Measurements from ENCODE around the gene SCN5A. TPM values are rescaled to one million over a fixed set of nuclear protein-coding genes. Genes with fewer than 3 reads are reported as not detected.

The SCN5A gene
- polyA plus RNA-seq, 1 of the 3 experiments (the other 2 are of a cell fraction), result 0.18 TPM

DNA sequence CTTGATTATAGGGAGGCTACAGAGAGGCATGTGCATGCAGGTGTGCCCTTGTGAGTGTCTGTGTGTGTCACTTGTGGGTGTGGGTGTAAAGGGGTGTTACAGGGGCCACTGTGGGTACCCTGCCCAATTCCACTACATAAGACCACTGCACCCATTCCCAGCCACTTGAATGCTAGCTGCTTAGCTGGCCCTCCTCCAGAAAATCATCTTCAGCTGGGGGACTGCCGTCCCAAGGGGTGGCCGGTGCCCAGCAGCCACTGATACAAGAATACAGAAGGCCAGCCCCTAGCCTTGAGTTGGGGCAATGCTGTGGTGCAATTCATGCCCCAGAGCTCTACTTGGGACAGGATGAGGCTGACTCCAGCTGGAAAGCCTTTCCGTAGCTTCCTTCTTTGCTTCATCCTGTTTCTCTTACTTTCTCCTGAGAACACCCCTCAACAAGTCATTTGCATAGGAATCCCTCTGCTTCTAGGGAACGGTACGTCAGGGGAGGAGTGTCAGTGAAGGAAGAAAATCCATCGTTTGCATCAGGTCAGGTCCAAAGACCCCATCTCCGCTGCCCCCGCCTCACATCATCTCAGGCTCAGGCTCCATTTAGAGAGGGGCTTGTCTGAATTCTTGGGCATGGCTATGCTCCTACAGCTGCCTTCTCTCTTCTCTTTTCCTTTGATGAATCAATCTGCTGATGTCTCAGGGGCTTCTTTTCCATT, 72.0 kb downstream of the SCN5A start (continued):
- TF ChIP-seq EP300 (IDR thresholded peaks at IDR 0.05; ENCODE audit: borderline replicate concordance in 1 of 2, low read depth in 1 of 2, low read length in 1 of 2) (no peak), RAD21 (IDR thresholded peaks at IDR 0.05; ENCODE audit: low read length) (no peak), RCOR1 (IDR thresholded peaks at IDR 0.05; ENCODE audit: low read length) (no peak), YY1 (IDR thresholded peaks at IDR 0.05; ENCODE audit: low read depth) (no peak), NFIC (IDR thresholded peaks at IDR 0.05; ENCODE audit: borderline replicate concordance) (no peak)

DNA sequence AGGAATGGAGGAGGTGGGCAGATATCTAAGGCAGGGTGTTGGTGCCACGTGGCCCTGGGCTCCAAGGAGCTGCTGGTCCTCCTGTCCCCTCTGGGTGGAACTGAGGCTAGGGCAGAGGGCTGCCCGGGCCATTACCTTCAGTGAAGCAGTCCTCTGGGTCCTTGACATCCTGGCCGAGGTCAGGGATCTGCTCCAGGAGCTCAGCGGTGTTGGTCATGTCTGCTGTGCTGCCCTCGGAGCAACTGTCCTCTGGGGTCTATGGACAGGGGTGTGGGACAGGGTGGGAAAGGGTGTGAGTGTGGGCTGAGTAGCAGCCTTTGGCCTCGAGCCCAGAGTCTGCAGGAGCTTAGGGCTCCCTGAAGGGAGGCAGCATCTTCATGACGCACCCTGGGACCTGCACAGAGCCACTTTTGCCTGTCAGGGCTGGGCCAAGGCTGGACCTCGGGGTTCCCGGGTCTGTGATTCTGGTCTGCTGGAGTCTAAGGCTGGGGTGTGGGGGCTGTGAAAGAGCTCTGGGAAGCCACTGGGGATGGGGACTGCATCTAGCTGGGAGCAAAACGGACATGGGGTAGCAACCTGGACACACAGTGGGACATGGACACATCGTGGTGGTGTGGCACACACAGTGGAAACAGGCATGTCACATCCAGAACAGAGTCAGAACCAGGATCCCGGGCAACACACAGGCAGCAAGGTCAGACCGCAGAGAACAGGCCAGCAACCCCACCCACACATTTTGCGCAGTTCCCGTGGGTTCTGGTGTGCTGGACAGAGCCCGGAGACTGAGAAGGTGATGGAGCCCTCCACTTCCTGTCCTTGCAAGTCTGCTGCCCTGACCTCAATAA, 72.7 kb downstream of the SCN5A start:
- H3K79me2 ChIP-seq (ENCODE audit: insufficient read depth), result no peaks in the 10 kb centered on the region
- no peak overlapping the region for H3K4me3 ChIP-seq (ENCODE audit: low read depth in 2 of 2, low read length in 1 of 2)
- H3K4me1 ChIP-seq (ENCODE audit: control insufficient read depth in 1 of 2, insufficient read depth in 2 of 2, low read depth in 1 of 2, low read length in 1 of 2), result peaks cover 0 to 65% of the 10 kb centered on the region in 2 experiments; a peak in 2 of 4 replicates
- H3F3A ChIP-seq (replicated peaks; ENCODE audit: insufficient read depth), result no peaks in the 10 kb centered on the region
- H3K9ac ChIP-seq, result no peak overlapping the region
- H3K9me2 ChIP-seq, result no peaks in the 10 kb centered on the region
- TF ChIP-seq, protein P1, sequence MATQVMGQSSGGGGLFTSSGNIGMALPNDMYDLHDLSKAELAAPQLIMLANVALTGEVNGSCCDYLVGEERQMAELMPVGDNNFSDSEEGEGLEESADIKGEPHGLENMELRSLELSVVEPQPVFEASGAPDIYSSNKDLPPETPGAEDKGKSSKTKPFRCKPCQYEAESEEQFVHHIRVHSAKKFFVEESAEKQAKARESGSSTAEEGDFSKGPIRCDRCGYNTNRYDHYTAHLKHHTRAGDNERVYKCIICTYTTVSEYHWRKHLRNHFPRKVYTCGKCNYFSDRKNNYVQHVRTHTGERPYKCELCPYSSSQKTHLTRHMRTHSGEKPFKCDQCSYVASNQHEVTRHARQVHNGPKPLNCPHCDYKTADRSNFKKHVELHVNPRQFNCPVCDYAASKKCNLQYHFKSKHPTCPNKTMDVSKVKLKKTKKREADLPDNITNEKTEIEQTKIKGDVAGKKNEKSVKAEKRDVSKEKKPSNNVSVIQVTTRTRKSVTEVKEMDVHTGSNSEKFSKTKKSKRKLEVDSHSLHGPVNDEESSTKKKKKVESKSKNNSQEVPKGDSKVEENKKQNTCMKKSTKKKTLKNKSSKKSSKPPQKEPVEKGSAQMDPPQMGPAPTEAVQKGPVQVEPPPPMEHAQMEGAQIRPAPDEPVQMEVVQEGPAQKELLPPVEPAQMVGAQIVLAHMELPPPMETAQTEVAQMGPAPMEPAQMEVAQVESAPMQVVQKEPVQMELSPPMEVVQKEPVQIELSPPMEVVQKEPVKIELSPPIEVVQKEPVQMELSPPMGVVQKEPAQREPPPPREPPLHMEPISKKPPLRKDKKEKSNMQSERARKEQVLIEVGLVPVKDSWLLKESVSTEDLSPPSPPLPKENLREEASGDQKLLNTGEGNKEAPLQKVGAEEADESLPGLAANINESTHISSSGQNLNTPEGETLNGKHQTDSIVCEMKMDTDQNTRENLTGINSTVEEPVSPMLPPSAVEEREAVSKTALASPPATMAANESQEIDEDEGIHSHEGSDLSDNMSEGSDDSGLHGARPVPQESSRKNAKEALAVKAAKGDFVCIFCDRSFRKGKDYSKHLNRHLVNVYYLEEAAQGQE (IDR thresholded peaks at IDR 0.05; ENCODE audit: low read depth, low read length), result 0 out of 2 replicates have a peak, but pooled peaks have one; percentile 26
- TF ChIP-seq NRF1 (IDR thresholded peaks at IDR 0.05; ENCODE audit: low read depth, low read length), result no peak
- DNase-seq, result no peak
- no peaks in the 10 kb centered on the region for H3K9me3 ChIP-seq
- H4K20me1 ChIP-seq (ENCODE audit: insufficient read depth), result no peaks in the 10 kb centered on the region
- ChIA-PET POLR2A (no interaction called here), CTCF (interaction anchor here (0.6 to 5.7 kb wide), 7 partner anchors 19 to 454 kb away, joined by 3 to 33 read pairs (median 10); no protein-coding TSS in a partner anchor)
- H2AFZ ChIP-seq (ENCODE audit: low read depth), result no peak overlapping the region
- H3K27me3 ChIP-seq (ENCODE audit: insufficient read depth), result no peaks in the 10 kb centered on the region
- H3K4me2 ChIP-seq, result no peak overlapping the region
- WGBS (ENCODE audit: low lambda C conversion rate), result 42% methylated on average over 8 of the region's 16 CpGs
- no peaks in the 10 kb centered on the region for H3K36me3 ChIP-seq (replicated peaks in 1 of 2; ENCODE audit: control insufficient read depth in 1 of 2, insufficient read depth in 2 of 2, low read length in 1 of 2)
- no peak overlapping the region; a peak in 1 of 4 replicates for H3K27ac ChIP-seq (ENCODE audit: low read depth in 2 of 2, low read length in 1 of 2)

DNA sequence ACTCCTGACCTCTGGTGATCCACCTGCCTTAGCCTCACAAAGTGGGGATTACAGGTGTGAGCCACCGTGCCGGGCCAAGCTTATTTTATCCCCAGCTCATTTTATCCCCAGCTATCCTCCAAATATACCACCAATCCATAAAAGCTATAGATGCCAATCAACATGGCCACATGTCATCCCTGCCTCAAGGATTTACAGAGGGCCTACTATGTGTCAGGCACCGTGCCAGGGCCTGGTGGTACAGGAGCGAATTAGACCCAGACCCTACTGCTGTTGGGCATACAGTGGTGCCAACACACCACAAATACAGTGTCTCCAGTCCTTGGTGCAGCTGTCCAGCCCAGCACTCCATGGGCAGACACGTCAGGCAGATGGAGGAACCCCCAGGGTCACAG, 73.4 kb downstream of the SCN5A start:
- CTCF ChIA-PET, result interaction anchor here (1.1 to 5.7 kb wide), 5 partner anchors 53 to 455 kb away, joined by 3 to 33 read pairs (median 10); no protein-coding TSS in a partner anchor
- peaks cover 0 to 58% of the 10 kb centered on the region in 2 experiments; a peak in 1 of 4 replicates for H3K4me1 ChIP-seq (ENCODE audit: control insufficient read depth in 1 of 2, insufficient read depth in 2 of 2, low read depth in 1 of 2, low read length in 1 of 2)
- TF ChIP-seq, protein P2, sequence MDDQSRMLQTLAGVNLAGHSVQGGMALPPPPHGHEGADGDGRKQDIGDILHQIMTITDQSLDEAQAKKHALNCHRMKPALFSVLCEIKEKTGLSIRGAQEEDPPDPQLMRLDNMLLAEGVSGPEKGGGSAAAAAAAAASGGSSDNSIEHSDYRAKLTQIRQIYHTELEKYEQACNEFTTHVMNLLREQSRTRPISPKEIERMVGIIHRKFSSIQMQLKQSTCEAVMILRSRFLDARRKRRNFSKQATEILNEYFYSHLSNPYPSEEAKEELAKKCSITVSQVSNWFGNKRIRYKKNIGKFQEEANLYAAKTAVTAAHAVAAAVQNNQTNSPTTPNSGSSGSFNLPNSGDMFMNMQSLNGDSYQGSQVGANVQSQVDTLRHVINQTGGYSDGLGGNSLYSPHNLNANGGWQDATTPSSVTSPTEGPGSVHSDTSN (IDR thresholded peaks at IDR 0.05), result no peak
- TF ChIP-seq NRF1 (IDR thresholded peaks at IDR 0.05; ENCODE audit: low read depth, low read length) (no peak), POLR2AphosphoS5 (IDR thresholded peaks at IDR 0.05; ENCODE audit: low read depth, low read length) (no peak), RCOR1 (IDR thresholded peaks at IDR 0.05; ENCODE audit: low read length) (no peak), YY1 (IDR thresholded peaks at IDR 0.05; ENCODE audit: low read depth) (no peak), EP300 (IDR thresholded peaks at IDR 0.05; ENCODE audit: borderline replicate concordance in 1 of 2, low read depth in 1 of 2, low read length in 1 of 2) (no peak), RFX5 (IDR thresholded peaks at IDR 0.05; ENCODE audit: low read length) (no peak), SMC3 (IDR thresholded peaks at IDR 0.05; ENCODE audit: low read depth, low read length) (no peak), FOXM1 (IDR thresholded peaks at IDR 0.05; ENCODE audit: low read depth) (no peak)
- TF ChIP-seq, protein P3, sequence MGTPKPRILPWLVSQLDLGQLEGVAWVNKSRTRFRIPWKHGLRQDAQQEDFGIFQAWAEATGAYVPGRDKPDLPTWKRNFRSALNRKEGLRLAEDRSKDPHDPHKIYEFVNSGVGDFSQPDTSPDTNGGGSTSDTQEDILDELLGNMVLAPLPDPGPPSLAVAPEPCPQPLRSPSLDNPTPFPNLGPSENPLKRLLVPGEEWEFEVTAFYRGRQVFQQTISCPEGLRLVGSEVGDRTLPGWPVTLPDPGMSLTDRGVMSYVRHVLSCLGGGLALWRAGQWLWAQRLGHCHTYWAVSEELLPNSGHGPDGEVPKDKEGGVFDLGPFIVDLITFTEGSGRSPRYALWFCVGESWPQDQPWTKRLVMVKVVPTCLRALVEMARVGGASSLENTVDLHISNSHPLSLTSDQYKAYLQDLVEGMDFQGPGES (IDR thresholded peaks at IDR 0.05; ENCODE audit: low read depth, low read length), result no peak
- TF ChIP-seq, protein P4, sequence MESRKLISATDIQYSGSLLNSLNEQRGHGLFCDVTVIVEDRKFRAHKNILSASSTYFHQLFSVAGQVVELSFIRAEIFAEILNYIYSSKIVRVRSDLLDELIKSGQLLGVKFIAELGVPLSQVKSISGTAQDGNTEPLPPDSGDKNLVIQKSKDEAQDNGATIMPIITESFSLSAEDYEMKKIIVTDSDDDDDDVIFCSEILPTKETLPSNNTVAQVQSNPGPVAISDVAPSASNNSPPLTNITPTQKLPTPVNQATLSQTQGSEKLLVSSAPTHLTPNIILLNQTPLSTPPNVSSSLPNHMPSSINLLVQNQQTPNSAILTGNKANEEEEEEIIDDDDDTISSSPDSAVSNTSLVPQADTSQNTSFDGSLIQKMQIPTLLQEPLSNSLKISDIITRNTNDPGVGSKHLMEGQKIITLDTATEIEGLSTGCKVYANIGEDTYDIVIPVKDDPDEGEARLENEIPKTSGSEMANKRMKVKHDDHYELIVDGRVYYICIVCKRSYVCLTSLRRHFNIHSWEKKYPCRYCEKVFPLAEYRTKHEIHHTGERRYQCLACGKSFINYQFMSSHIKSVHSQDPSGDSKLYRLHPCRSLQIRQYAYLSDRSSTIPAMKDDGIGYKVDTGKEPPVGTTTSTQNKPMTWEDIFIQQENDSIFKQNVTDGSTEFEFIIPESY (IDR thresholded peaks at IDR 0.05; ENCODE audit: borderline replicate concordance, low read depth), result no peak

More for the DNA sequence above, 73.4 kb downstream of the SCN5A start:
- Histone ChIP-seq H3F3A (replicated peaks; ENCODE audit: insufficient read depth) (no peaks in the 10 kb centered on the region), H3K4me3 (ENCODE audit: low read depth in 2 of 2, low read length in 1 of 2) (no peak overlapping the region), H4K20me1 (ENCODE audit: insufficient read depth) (no peaks in the 10 kb centered on the region), H3K9ac (no peak overlapping the region), H3K9me2 (no peaks in the 10 kb centered on the region), H3K79me2 (ENCODE audit: insufficient read depth) (no peaks in the 10 kb centered on the region), H3K27me3 (ENCODE audit: insufficient read depth) (no peaks in the 10 kb centered on the region), H3K9me3 (no peaks in the 10 kb centered on the region), H3K36me3 (replicated peaks in 1 of 2; ENCODE audit: control insufficient read depth in 1 of 2, insufficient read depth in 2 of 2, low read length in 1 of 2) (no peaks in the 10 kb centered on the region), H3K27ac (ENCODE audit: low read depth in 2 of 2, low read length in 1 of 2) (no peak overlapping the region), H2AFZ (ENCODE audit: low read depth) (no peak overlapping the region), H3K4me2 (no peak overlapping the region)
- WGBS (ENCODE audit: low lambda C conversion rate), result 75% methylated on average over 2 of the region's 5 CpGs
- DNase-seq, result no peak
- POLR2A ChIA-PET, result no interaction called here

All from SK-N-SH (cell line).